PC-3 (cell line): ENCODE measurements around the gene MTPN. TPM values are rescaled to one million over a fixed set of nuclear protein-coding genes. Genes with fewer than 3 reads are reported as not detected.

Experiments
- ATAC-seq: fragments of 200-7000 bp; cut with Tn5 transposase; 2 replicates; pipeline ENCODE4 v1.9.1; 2020; ENCODE audit warnings: mild to moderate bottlenecking, moderate library complexity
- BruUV-seq: library from RNA; stranded (reverse); fragments of 400-500 nt; replicated peaks from 2 replicates; lab custom pipeline; 2021; lab: Mats Ljungman, UMichigan
- CTCF ChIA-PET: fragments of 300-600 bp; sonication (Branson Sonifier 250); formaldehyde crosslinking; loops from one replicate; lab custom pipeline; 2022; ENCODE audit warnings: antibody characterized with exemption; lab: Charles Lee
- POLR2A ChIA-PET: fragments of 300-600 bp; sonication (Branson Sonifier 250); formaldehyde crosslinking; loops from one replicate; lab custom pipeline; 2022; ENCODE audit warnings: antibody characterized with exemption; ENCODE audit not compliant: unreplicated experiment; lab: Charles Lee
- DNase-seq: peaks from one replicate; pipeline ENCODE4 v3.0.0-alpha.2; 2015
- H2AFZ ChIP-seq: fragments of 300-600 bp; sonication (generic); 2 replicates; pipeline ENCODE4 v1.6.0; 2016; ENCODE audit warnings: antibody characterized with exemption, low read length
- H3F3A ChIP-seq: fragments of 300-600 bp; sonication (generic); one replicate; pipeline ENCODE4 v1.6.0; 2017; ENCODE audit warnings: antibody characterized with exemption, low read length, control low read depth, mild to moderate bottlenecking; ENCODE audit not compliant: unreplicated experiment
- H3K27ac ChIP-seq: fragments of 300-600 bp; sonication (generic); 2 replicates; pipeline ENCODE4 v1.5.1; 2016; ENCODE audit warnings: mild to moderate bottlenecking, low read length
- H3K27me3 ChIP-seq: fragments of 300-600 bp; sonication (generic); 2 replicates; pipeline ENCODE4 v1.6.1; 2016; ENCODE audit warnings: low read length, mixed read lengths
- H3K36me3 ChIP-seq: fragments of 300-600 bp; sonication (generic); 2 replicates; pipeline ENCODE4 v1.6.1; 2016; ENCODE audit warnings: low read depth, mixed run types, low read length, mixed read lengths
- H3K4me1 ChIP-seq: fragments of 300-600 bp; sonication (generic); 2 replicates; pipeline ENCODE4 v1.5.1; 2016; ENCODE audit warnings: low read length; ENCODE audit not compliant: insufficient read depth
- H3K4me2 ChIP-seq: fragments of 300-600 bp; sonication (generic); 2 replicates; pipeline ENCODE4 v1.6.0; 2016; ENCODE audit warnings: low read length
- H3K4me3 ChIP-seq: fragments of 300-600 bp; sonication (generic); 2 replicates; pipeline ENCODE4 v1.5.1; 2016; ENCODE audit warnings: mild to moderate bottlenecking, low read length, mixed read lengths
- H3K79me2 ChIP-seq: fragments of 300-600 bp; sonication (generic); 2 replicates; pipeline ENCODE4 v1.6.1; 2017; ENCODE audit warnings: low read length, mixed read lengths
- H3K9ac ChIP-seq: fragments of 300-600 bp; sonication (generic); 2 replicates; pipeline ENCODE4 v1.6.0; 2016; ENCODE audit warnings: mild to moderate bottlenecking, low read length
- H3K9me2 ChIP-seq: fragments of 300-600 bp; sonication (generic); replicated peaks from 2 replicates; pipeline ENCODE4 v1.6.1; 2016; ENCODE audit warnings: mixed run types, low read length, mixed read lengths
- H3K9me3 ChIP-seq: fragments of 300-600 bp; sonication (generic); 2 replicates; pipeline ENCODE4 v1.6.1; 2016; ENCODE audit warnings: low read length, mixed read lengths
- H4K20me1 ChIP-seq: fragments of 300-600 bp; sonication (generic); 2 replicates; pipeline ENCODE4 v1.6.1; 2016; ENCODE audit warnings: low read length, mixed read lengths
- EZH2 ChIP-seq: fragments of 300-600 bp; sonication (generic); IDR thresholded peaks from one replicate; pipeline ENCODE4 v1.6.1; 2017; ENCODE audit warnings: antibody characterized with exemption, mild to moderate bottlenecking, low read length; ENCODE audit not compliant: unreplicated experiment
- EZH2phosphoT487 ChIP-seq: fragments of 300-600 bp; sonication (generic); IDR thresholded peaks from 2 replicates; pipeline ENCODE4 v1.6.1; 2018; ENCODE audit warnings: mild to moderate bottlenecking, antibody characterized with exemption, low read length, borderline replicate concordance
- intact Hi-C: fragments of 100-400 bp; cut with micrococcal nuclease; formaldehyde crosslinking; loops from 2 replicates; pipeline ENCODE4 v1.9.0; 2023
- total RNA-seq: library from RNA; depleted of rRNA; stranded (reverse); fragments of >200 nt; gene quantifications from 2 replicates; pipeline ENCODE4 v1.2.3, GENCODE V29; 2014
- TF ChIP-seq, protein P1 (sequence below): fragments of 300-600 bp; sonication (generic); conservative IDR thresholded peaks from 2 replicates; pipeline ENCODE4 v1.5.1; 2017; ENCODE audit warnings: antibody characterized with exemption, low read depth, mild to moderate bottlenecking, low read length

MTPN gene
- total RNA-seq, 1 experiment from 2014 or later, result 96.0 TPM

DNA sequence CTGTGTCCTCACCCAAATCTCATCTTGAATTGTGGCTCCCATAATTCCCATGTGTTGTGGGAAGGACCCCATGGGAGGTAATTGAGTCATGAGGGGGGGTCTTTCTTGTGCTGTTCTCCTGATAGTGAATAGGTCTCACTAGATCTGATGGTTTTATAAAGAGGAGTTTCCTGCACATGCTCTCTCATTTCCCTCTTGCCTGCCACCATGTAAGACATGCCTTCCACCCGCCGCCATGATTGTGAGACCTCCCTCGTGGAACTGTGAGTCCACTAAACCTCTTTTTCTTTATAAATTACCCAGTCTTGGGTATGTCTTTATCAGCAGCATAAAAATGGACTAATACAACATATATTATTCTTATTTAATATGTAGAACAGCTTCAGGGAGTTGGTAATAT is 29.0 kb upstream of the MTPN start:
- Histone ChIP-seq H3K4me2 (no peak overlapping the region), H3K9me3 (no peaks in the 10 kb centered on the region), H3K79me2 (no peaks in the 10 kb centered on the region), H3K36me3 (no peaks in the 10 kb centered on the region), H3K9me2 (no peaks in the 10 kb centered on the region), H2AFZ (no peak overlapping the region), H3K4me1 (no peaks in the 10 kb centered on the region), H3K27ac (no peak overlapping the region), H3K4me3 (no peak overlapping the region), H3F3A (no peaks in the 10 kb centered on the region), H3K9ac (no peak overlapping the region), H3K27me3 (peaks cover under 1% of the 10 kb centered on the region; the same call in 1 of the 2 replicates), H4K20me1 (no peaks in the 10 kb centered on the region)
- BruUV-seq, result no TSS peak
- ChIA-PET CTCF (no interaction called here), POLR2A (no interaction called here)
- intact Hi-C loops, result loop anchor here (5.0 kb wide), 1 partner anchor 119 kb away; no protein-coding TSS in a partner anchor
- ATAC-seq, result no peak
- no peak for DNase-seq
- TF ChIP-seq EZH2 (no peak), EZH2phosphoT487 (no peak)
- TF ChIP-seq, protein P1, sequence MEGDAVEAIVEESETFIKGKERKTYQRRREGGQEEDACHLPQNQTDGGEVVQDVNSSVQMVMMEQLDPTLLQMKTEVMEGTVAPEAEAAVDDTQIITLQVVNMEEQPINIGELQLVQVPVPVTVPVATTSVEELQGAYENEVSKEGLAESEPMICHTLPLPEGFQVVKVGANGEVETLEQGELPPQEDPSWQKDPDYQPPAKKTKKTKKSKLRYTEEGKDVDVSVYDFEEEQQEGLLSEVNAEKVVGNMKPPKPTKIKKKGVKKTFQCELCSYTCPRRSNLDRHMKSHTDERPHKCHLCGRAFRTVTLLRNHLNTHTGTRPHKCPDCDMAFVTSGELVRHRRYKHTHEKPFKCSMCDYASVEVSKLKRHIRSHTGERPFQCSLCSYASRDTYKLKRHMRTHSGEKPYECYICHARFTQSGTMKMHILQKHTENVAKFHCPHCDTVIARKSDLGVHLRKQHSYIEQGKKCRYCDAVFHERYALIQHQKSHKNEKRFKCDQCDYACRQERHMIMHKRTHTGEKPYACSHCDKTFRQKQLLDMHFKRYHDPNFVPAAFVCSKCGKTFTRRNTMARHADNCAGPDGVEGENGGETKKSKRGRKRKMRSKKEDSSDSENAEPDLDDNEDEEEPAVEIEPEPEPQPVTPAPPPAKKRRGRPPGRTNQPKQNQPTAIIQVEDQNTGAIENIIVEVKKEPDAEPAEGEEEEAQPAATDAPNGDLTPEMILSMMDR, result no peak

DNA sequence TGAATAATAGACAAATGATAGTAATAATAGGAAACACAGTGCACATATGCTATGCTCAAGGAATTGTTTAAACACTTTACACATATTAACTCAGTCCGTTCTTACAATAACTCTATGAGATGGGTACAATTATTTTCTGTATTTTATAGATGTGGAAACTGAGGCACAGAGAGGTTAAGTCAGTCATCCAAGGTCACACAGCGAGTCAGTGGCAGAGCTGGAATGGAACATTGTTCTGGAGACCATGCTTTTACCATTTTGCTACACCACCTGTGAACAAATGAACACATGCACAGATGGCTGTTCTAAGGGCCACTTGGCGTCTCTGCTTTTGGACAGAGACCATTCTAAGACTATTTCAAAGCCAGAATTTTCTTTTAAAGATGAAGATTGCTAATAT is 26.9 kb upstream of the MTPN start:
- intact Hi-C loops, result no loop called here
- CTCF ChIA-PET, result no interaction called here

DNA sequence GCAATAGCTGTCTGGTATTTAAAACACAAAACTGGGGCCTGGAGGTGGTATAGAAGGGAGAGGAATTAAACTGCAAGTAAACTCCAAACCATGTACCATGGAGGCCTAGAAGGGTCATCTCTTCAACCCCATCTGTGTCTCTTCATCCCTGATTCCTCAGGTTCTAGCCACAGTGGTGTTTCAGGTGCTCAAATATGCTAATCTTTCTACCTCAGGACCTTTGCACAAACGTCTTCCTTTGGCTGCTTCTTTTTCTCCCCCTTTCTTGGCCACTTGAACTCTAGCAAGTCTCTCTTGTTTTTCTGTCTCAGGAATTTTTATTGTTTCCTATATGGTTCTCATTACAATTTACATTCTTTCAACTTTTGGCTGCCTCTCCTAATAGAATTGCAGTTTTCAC is 25.6 kb upstream of the MTPN start:
- POLR2A ChIA-PET, result no interaction called here
- H3K27ac ChIP-seq, result no peak overlapping the region
- intact Hi-C loops, result no loop called here

More for the DNA sequence above, 26.9 kb upstream of the MTPN start:
- Histone ChIP-seq H3K79me2 (no peaks in the 10 kb centered on the region), H3K27me3 (no peaks in the 10 kb centered on the region), H3K4me2 (no peak overlapping the region), H3K4me1 (no peaks in the 10 kb centered on the region), H2AFZ (no peak overlapping the region), H3K9me2 (no peaks in the 10 kb centered on the region), H3K9me3 (no peaks in the 10 kb centered on the region), H3K4me3 (no peak overlapping the region), H3F3A (no peaks in the 10 kb centered on the region), H4K20me1 (no peaks in the 10 kb centered on the region), H3K27ac (no peak overlapping the region), H3K9ac (no peak overlapping the region), H3K36me3 (no peaks in the 10 kb centered on the region)
- no TSS peak for BruUV-seq
- POLR2A ChIA-PET, result no interaction called here
- ATAC-seq (no peak), DNase-seq (no peak)
- TF ChIP-seq, protein P1, result no peak
- TF ChIP-seq EZH2phosphoT487 (no peak), EZH2 (no peak)

More for the DNA sequence above, 25.6 kb upstream of the MTPN start:
- no peaks in the 10 kb centered on the region for H3F3A ChIP-seq
- no peaks in the 10 kb centered on the region for H4K20me1 ChIP-seq
- H3K9me3 ChIP-seq, result no peaks in the 10 kb centered on the region
- H3K9ac ChIP-seq, result no peak overlapping the region
- H3K4me1 ChIP-seq, result no peaks in the 10 kb centered on the region
- BruUV-seq, result no TSS peak
- no peak overlapping the region for H3K4me3 ChIP-seq
- no peak overlapping the region for H2AFZ ChIP-seq
- ATAC-seq (no peak), DNase-seq (no peak)
- CTCF ChIA-PET, result no interaction called here
- no peaks in the 10 kb centered on the region for H3K79me2 ChIP-seq
- TF ChIP-seq EZH2phosphoT487 (no peak), EZH2 (no peak)
- TF ChIP-seq, protein P1, result no peak
- no peak overlapping the region for H3K4me2 ChIP-seq
- H3K36me3 ChIP-seq, result no peaks in the 10 kb centered on the region
- H3K9me2 ChIP-seq, result no peaks in the 10 kb centered on the region
- H3K27me3 ChIP-seq, result no peaks in the 10 kb centered on the region
